MM.1S (cell line): ENCODE results near the gene MGAT1.

Source experiments
- DNase-seq: peaks from one replicate; pipeline ENCODE4 v3.0.0-alpha.2; 2015
- H2AFZ ChIP-seq: fragments of 300-600 bp; sonication (generic); 2 replicates; pipeline ENCODE4 v1.6.0; 2016; ENCODE audit warnings: antibody characterized with exemption, low read length
- H3F3A ChIP-seq: fragments of 300-600 bp; sonication (generic); 2 replicates; pipeline ENCODE4 v1.6.1; 2016; ENCODE audit warnings: mild to moderate bottlenecking, antibody characterized with exemption, low read length, moderate library complexity, mixed read lengths; ENCODE audit not compliant: insufficient read depth
- H3K27ac ChIP-seq: fragments of 300-600 bp; sonication (generic); 2 replicates; pipeline ENCODE4 v1.5.1; 2016; ENCODE audit warnings: mild to moderate bottlenecking, low read length
- H3K27me3 ChIP-seq: fragments of 300-600 bp; sonication (generic); replicated peaks from 2 replicates; pipeline ENCODE4 v1.6.0; 2016; ENCODE audit warnings: low read length; ENCODE audit not compliant: insufficient read depth
- H3K36me3 ChIP-seq: fragments of 300-600 bp; sonication (generic); replicated peaks from 2 replicates; pipeline ENCODE4 v1.6.1; 2016; ENCODE audit warnings: mild to moderate bottlenecking, low read length, mixed read lengths; ENCODE audit not compliant: insufficient read depth
- H3K4me1 ChIP-seq: fragments of 300-600 bp; sonication (generic); 2 replicates; pipeline ENCODE4 v1.6.1; 2016; ENCODE audit warnings: low read length, mixed read lengths
- H3K4me2 ChIP-seq: fragments of 300-600 bp; sonication (generic); 2 replicates; pipeline ENCODE4 v1.6.0; 2016; ENCODE audit warnings: low read depth, low read length
- H3K4me3 ChIP-seq: fragments of 300-600 bp; sonication (generic); 2 replicates; pipeline ENCODE4 v1.5.1; 2016; ENCODE audit warnings: low read length, mixed read lengths
- H3K79me2 ChIP-seq: fragments of 300-600 bp; sonication (generic); 2 replicates; pipeline ENCODE4 v1.6.1; 2016; ENCODE audit warnings: mixed run types, low read length, mixed read lengths
- H3K9ac ChIP-seq: fragments of 300-600 bp; sonication (generic); 2 replicates; pipeline ENCODE4 v1.6.1; 2016; ENCODE audit warnings: low read length, mixed read lengths
- H3K9me2 ChIP-seq: fragments of 300-600 bp; sonication (generic); replicated peaks from 2 replicates; pipeline ENCODE4 v1.6.1; 2016; ENCODE audit warnings: mild to moderate bottlenecking, low read length, mixed read lengths; ENCODE audit not compliant: insufficient read depth
- H3K9me3 ChIP-seq: fragments of 300-600 bp; sonication (generic); replicated peaks from 2 replicates; pipeline ENCODE4 v1.6.1; 2016; ENCODE audit warnings: mild to moderate bottlenecking, low read length, mixed read lengths; ENCODE audit not compliant: insufficient read depth
- H4K20me1 ChIP-seq: fragments of 300-600 bp; sonication (generic); 2 replicates; pipeline ENCODE4 v1.6.1; 2016; ENCODE audit warnings: mild to moderate bottlenecking, low read length, moderate library complexity, mixed read lengths; ENCODE audit not compliant: insufficient read depth
- EZH2 ChIP-seq: fragments of 300-600 bp; sonication (generic); optimal IDR thresholded peaks from 2 replicates; pipeline ENCODE3; 2017; ENCODE audit warnings: low read depth, mild to moderate bottlenecking, antibody characterized with exemption, low read length, mixed read lengths
- EZH2phosphoT487 ChIP-seq: fragments of 300-600 bp; sonication (generic); IDR thresholded peaks from 2 replicates; pipeline ENCODE4 v1.6.1; 2018; ENCODE audit warnings: antibody characterized with exemption, low read length
- TF ChIP-seq, protein P1 (sequence below): fragments of 300-600 bp; sonication (generic); IDR thresholded peaks from 2 replicates; pipeline ENCODE4 v1.5.1; 2016; ENCODE audit warnings: antibody characterized with exemption, low read length, mixed read lengths

Gene MGAT1

GRCh38 chr5:180786531-180787398 lies 15.8 kb downstream of the MGAT1 start:
- peaks cover 12% of the 10 kb centered on the region for H4K20me1 ChIP-seq
- H3K27ac ChIP-seq = no peak overlapping the region
- H3K4me1 ChIP-seq = no peaks in the 10 kb centered on the region

DNA sequence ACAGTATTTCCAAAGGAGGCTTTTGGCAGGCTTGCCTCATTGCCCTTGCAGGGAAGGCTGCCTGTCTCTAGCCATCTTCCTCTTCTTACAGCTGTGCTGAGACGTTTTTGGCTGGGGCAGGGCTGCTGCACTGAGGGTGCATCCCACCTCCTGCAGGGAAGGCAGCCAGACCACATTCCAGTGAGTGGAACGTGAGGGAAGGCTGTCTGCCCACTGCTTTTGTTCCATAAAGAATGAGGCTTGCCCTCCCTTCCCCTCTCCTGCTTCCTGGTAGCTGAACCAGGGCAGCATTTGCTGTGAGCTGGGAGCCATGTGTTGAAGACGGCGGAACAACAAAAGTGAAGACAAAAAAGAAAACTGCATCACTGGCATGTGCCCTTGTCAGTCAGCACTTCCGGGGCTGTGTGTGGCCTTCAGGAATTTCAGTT lies 16.8 kb downstream of the MGAT1 start:
- TF ChIP-seq, protein P1, sequence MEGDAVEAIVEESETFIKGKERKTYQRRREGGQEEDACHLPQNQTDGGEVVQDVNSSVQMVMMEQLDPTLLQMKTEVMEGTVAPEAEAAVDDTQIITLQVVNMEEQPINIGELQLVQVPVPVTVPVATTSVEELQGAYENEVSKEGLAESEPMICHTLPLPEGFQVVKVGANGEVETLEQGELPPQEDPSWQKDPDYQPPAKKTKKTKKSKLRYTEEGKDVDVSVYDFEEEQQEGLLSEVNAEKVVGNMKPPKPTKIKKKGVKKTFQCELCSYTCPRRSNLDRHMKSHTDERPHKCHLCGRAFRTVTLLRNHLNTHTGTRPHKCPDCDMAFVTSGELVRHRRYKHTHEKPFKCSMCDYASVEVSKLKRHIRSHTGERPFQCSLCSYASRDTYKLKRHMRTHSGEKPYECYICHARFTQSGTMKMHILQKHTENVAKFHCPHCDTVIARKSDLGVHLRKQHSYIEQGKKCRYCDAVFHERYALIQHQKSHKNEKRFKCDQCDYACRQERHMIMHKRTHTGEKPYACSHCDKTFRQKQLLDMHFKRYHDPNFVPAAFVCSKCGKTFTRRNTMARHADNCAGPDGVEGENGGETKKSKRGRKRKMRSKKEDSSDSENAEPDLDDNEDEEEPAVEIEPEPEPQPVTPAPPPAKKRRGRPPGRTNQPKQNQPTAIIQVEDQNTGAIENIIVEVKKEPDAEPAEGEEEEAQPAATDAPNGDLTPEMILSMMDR = no peak
- no peak for TF ChIP-seq EZH2
- TF ChIP-seq EZH2phosphoT487 = no peak
- H3K4me2 ChIP-seq = no peak overlapping the region
- peaks cover 21% of the 10 kb centered on the region for H3K79me2 ChIP-seq

More at GRCh38 chr5:180786531-180787398, 15.8 kb downstream of the MGAT1 start:
- Histone ChIP-seq H3K9me2 (no peaks in the 10 kb centered on the region), H2AFZ (no peak overlapping the region), H3K9ac (no peak overlapping the region), H3K36me3 (peaks cover 7% of the 10 kb centered on the region), H3F3A (peaks cover 12% of the 10 kb centered on the region), H3K9me3 (no peaks in the 10 kb centered on the region), H3K4me2 (no peak overlapping the region), H3K79me2 (peaks cover 31% of the 10 kb centered on the region), H3K4me3 (no peak overlapping the region), H3K27me3 (no peaks in the 10 kb centered on the region)
- no peak for DNase-seq
- TF ChIP-seq, protein P1 = no peak
- TF ChIP-seq EZH2phosphoT487 = no peak
- TF ChIP-seq EZH2 = no peak

DNA sequence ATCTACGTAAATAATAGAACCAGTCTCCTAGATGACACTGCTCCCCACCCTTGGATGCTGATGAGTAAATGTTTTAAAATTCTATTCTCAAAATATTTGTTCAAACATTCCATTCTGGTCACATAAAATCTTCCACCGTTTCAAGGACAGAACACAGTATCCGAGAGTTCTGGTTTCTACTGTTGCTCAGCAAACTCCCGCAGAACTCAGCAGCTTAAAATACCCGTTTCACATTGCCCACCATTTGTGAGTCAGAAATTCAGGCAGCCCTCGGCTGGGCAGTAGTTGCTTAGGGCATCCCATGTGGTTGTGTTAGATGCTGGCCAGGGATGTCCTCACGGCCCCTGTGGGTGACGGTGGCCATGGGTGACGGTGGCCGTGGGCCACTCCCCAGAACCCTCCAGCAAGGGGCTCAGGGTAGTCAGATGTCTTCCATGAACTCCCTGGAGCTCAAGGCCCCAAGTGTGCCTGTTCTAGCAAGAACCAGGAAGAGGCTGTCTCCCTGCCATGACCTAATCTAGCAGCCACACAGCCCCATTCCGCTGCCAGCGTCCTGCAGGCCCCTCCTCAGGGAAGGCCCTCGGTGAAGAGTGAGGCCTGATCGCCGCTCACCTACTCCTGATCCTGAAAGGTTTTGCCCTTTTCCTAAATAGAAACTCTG lies 17.4 kb downstream of the MGAT1 start:
- Histone ChIP-seq H3F3A (peaks cover 12% of the 10 kb centered on the region), H3K79me2 (peaks cover 15% of the 10 kb centered on the region), H3K27me3 (no peaks in the 10 kb centered on the region), H3K4me1 (no peaks in the 10 kb centered on the region), H3K9ac (no peak overlapping the region), H3K4me2 (no peak overlapping the region), H4K20me1 (no peaks in the 10 kb centered on the region), H3K4me3 (no peak overlapping the region), H3K9me3 (no peaks in the 10 kb centered on the region), H3K36me3 (no peaks in the 10 kb centered on the region), H3K27ac (no peak overlapping the region), H3K9me2 (no peaks in the 10 kb centered on the region), H2AFZ (no peak overlapping the region)
- no peak for TF ChIP-seq EZH2phosphoT487
- no peak for TF ChIP-seq EZH2
- TF ChIP-seq, protein P1 = no peak
- no peak for DNase-seq

More for the DNA sequence above, 16.8 kb downstream of the MGAT1 start:
- no peak overlapping the region for H3K4me3 ChIP-seq
- H3K4me1 ChIP-seq = no peaks in the 10 kb centered on the region
- peaks cover 12% of the 10 kb centered on the region for H3F3A ChIP-seq
- H2AFZ ChIP-seq = no peak overlapping the region
- no peaks in the 10 kb centered on the region for H3K36me3 ChIP-seq
- H3K9me3 ChIP-seq = no peaks in the 10 kb centered on the region
- H4K20me1 ChIP-seq = peaks cover 4% of the 10 kb centered on the region
- no peak overlapping the region for H3K27ac ChIP-seq
- no peaks in the 10 kb centered on the region for H3K27me3 ChIP-seq
- H3K9me2 ChIP-seq = no peaks in the 10 kb centered on the region
- H3K9ac ChIP-seq = no peak overlapping the region
- no peak for DNase-seq
